K562 (cell line): Measurements from ENCODE around the gene CPED1. TPM values are rescaled to one million over a fixed set of nuclear protein-coding genes. Genes with fewer than 3 reads are reported as not detected.

Source experiments
- ADNP ChIP-seq: fragments of 200-800 bp; sonication (Bioruptor generic); IDR thresholded peaks from 2 replicates; pipeline ENCODE4 v1.6.1; 2016; ENCODE audit warnings: missing genetic modification characterization, missing compliant biosample characterization
- CHD7 ChIP-seq: fragments of 200-600 bp; sonication (generic); IDR thresholded peaks from one replicate; pipeline ENCODE4 v1.6.1; 2012; ENCODE audit warnings: mild to moderate bottlenecking, low read depth, low read length, inconsistent platforms
- HDGF ChIP-seq: fragments of 450-650 bp; IDR thresholded peaks from 2 replicates; pipeline ENCODE4 v1.6.1; 2016
- KLF16 ChIP-seq: IDR thresholded peaks from 2 replicates; pipeline ENCODE4 v1.6.1; 2016; ENCODE audit warnings: antibody characterized with exemption
- LARP7 ChIP-seq: fragments of 450-650 bp; IDR thresholded peaks from 2 replicates; pipeline ENCODE4 v1.6.1; 2016
- MTA2 ChIP-seq: fragments of 450-650 bp; IDR thresholded peaks from 2 replicates; pipeline ENCODE4 v1.6.1; 2016; ENCODE audit warnings: low read depth
- RBM14 ChIP-seq: fragments of 200-400 bp; formaldehyde crosslinking; IDR thresholded peaks from 2 replicates; pipeline ENCODE4 v1.6.1; 2018; ENCODE audit warnings: low read depth, mild to moderate bottlenecking, low read length, moderate library complexity, borderline replicate concordance; ENCODE audit not compliant: insufficient read depth
- SMARCB1 ChIP-seq: IDR thresholded peaks from 2 replicates; pipeline ENCODE4 v1.6.1; 2011; ENCODE audit warnings: improper control_type of control experiment, low read depth; ENCODE audit not compliant: insufficient read length
- SRSF1 ChIP-seq: fragments of 200-400 bp; formaldehyde crosslinking; IDR thresholded peaks from 2 replicates; pipeline ENCODE4 v1.6.1; 2017; ENCODE audit warnings: mild to moderate bottlenecking, low read depth, low read length, moderate library complexity
- TAL1 ChIP-seq: fragments of 450-650 bp; IDR thresholded peaks from 2 replicates; pipeline ENCODE4 v1.6.1; 2016; ENCODE audit warnings: mild to moderate bottlenecking
- ZNF184 ChIP-seq: sonication (generic); formaldehyde crosslinking; IDR thresholded peaks from 2 replicates; pipeline ENCODE4 v1.5.0; 2020; ENCODE audit warnings: missing genetic modification reagents
- polyA plus RNA-seq, 8 experiments: library from polyadenylated mRNA; depleted of rRNA in 4 of 8; stranded (reverse) in 5 of 8; unstranded in 3 of 8; fragments of >200 nt; fragmentation: Nextera tagmentation in 2 of 8; fragmentation: Illumina TruSeq in 1 of 8; extraction: Ambion mirVana in 2 of 8; extraction: Trizol in 1 of 8; gene quantifications; 2 replicates each; pipeline versions ENCODE4 v1.2.1 to v1.2.3, GENCODE V29; 2011 to 2014; ENCODE audit warnings: inconsistent platforms in 1 of 8, missing spikeins in 1 of 8
- total RNA-seq, 7 experiments: library from RNA; depleted of rRNA in 6 of 7; stranded (reverse); fragments of >200 nt in 6 of 7; fragmentation: Illumina TruSeq in 2 of 7; extraction: Trizol in 2 of 7; gene quantifications; 2 replicates each; pipeline versions ENCODE4 v1.2.1 to v1.2.3, GENCODE V29; 2011 to 2021; ENCODE audit warnings: low replicate concordance in 1 of 7
- TF ChIP-seq, protein P1 (sequence below): fragments of 450-650 bp; IDR thresholded peaks from 2 replicates; pipeline ENCODE4 v1.6.1; 2016; ENCODE audit warnings: borderline replicate concordance
- TF ChIP-seq, protein P2 (sequence below): fragments of 250-450 bp; sonication (Bioruptor Pico); IDR thresholded peaks from 2 replicates; pipeline ENCODE4 v1.9.0; 2021; ENCODE audit warnings: mild to moderate bottlenecking, inconsistent platforms

The CPED1 gene
- total and polyA plus RNA-seq, 9 of the 15 experiments (the other 6 are each of a cell fraction or from before 2014, with no cell fraction given): 195 to 393 (median 290) TPM

DNA sequence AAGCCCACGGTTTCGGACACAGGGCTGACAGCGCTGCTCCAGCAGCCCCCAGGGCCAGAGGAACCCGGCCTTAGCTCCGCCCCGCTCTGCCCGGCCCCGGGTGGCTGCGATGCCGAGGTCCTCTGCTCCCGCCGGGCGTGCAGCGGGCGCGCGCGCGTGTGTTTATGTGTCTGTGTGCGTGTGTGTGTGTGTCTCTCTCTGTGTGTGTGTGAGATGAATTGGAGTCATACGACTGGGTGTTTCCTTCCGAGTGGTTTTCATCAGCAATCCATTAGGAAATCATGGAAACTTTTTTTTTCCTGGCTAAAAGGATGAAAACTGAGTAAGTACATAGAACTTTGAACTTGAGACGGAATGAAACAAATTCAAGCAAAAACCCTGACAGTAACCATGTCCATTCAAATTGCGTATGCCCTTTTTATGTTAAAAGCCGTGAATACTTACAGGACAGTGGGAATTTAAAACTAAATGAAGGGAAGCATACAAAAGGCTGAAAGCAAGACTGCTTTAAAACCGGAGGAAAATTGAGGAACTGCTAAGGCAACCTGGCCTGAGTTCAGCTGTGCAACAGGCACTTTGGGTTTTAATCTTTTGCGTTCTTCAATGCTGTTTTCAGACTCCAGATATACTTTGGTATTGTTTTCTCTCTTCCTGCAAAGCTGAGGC is at the start of gene CPED1 (continued):
- TF ChIP-seq, protein P1, sequence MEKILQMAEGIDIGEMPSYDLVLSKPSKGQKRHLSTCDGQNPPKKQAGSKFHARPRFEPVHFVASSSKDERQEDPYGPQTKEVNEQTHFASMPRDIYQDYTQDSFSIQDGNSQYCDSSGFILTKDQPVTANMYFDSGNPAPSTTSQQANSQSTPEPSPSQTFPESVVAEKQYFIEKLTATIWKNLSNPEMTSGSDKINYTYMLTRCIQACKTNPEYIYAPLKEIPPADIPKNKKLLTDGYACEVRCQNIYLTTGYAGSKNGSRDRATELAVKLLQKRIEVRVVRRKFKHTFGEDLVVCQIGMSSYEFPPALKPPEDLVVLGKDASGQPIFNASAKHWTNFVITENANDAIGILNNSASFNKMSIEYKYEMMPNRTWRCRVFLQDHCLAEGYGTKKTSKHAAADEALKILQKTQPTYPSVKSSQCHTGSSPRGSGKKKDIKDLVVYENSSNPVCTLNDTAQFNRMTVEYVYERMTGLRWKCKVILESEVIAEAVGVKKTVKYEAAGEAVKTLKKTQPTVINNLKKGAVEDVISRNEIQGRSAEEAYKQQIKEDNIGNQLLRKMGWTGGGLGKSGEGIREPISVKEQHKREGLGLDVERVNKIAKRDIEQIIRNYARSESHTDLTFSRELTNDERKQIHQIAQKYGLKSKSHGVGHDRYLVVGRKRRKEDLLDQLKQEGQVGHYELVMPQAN: peak; percentile 80
- TF ChIP-seq RBM14 (0 out of 2 replicates have a peak, but pooled peaks have one; percentile 66), SRSF1 (no peak), MTA2 (0 out of 2 replicates have a peak, but pooled peaks have one; percentile 6), CHD7 (no peak), ZNF184 (CRISPR knock-in tag) (no peak), LARP7 (peak; percentile 91), ADNP (tag) (no peak), SMARCB1 (no peak), KLF16 (no peak), HDGF (no peak; the same call in 1 of the 2 replicates), TAL1 (no peak)
- TF ChIP-seq, protein P2, sequence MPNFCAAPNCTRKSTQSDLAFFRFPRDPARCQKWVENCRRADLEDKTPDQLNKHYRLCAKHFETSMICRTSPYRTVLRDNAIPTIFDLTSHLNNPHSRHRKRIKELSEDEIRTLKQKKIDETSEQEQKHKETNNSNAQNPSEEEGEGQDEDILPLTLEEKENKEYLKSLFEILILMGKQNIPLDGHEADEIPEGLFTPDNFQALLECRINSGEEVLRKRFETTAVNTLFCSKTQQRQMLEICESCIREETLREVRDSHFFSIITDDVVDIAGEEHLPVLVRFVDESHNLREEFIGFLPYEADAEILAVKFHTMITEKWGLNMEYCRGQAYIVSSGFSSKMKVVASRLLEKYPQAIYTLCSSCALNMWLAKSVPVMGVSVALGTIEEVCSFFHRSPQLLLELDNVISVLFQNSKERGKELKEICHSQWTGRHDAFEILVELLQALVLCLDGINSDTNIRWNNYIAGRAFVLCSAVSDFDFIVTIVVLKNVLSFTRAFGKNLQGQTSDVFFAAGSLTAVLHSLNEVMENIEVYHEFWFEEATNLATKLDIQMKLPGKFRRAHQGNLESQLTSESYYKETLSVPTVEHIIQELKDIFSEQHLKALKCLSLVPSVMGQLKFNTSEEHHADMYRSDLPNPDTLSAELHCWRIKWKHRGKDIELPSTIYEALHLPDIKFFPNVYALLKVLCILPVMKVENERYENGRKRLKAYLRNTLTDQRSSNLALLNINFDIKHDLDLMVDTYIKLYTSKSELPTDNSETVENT (CRISPR knock-in tag): no peak
